Choroid plexus epithelial cell (primary cell): ENCODE results near the gene ARMH4.
A peak's percentile ranks its signal among the peaks of the same experiment; 100 is the strongest.

ENCODE experiments used
- DNase-seq: peaks from one replicate; pipeline ENCODE4 v3.0.0-alpha.2; 2010; ENCODE audit warnings: low read depth
- H3K4me3 ChIP-seq: 2 replicates; pipeline ENCODE4 v1.5.1; 2011; ENCODE audit warnings: low read depth, mild to moderate bottlenecking, control low read depth, low read length, moderate library complexity
- CTCF ChIP-seq: conservative IDR thresholded peaks from 2 replicates; pipeline ENCODE4 v1.5.1; 2011; ENCODE audit warnings: low read depth, mild to moderate bottlenecking, control low read depth, inconsistent platforms, low read length, moderate library complexity

ARMH4 gene

GRCh38 chr14:58085877-58086276 is 66.1 kb downstream of the ARMH4 start:
- H3K4me3 ChIP-seq = no peak overlapping the region
- no peak for DNase-seq
- no peak for TF ChIP-seq CTCF

- DNase-seq = peak; percentile 93
Observed at GRCh38 chr14:58082491-58083098, 69.4 kb downstream of the ARMH4 start.

GRCh38 chr14:58082011-58082410 is 70.0 kb downstream of the ARMH4 start:
- DNase-seq = peak; percentile 43
- no peak for TF ChIP-seq CTCF
- H3K4me3 ChIP-seq = no peak overlapping the region

More at GRCh38 chr14:58082491-58083098, 69.4 kb downstream of the ARMH4 start:
- H3K4me3 ChIP-seq = no peak overlapping the region
- TF ChIP-seq CTCF = no peak

GRCh38 chr14:58078471-58078870 is 73.5 kb downstream of the ARMH4 start:
- TF ChIP-seq CTCF = no peak
- no peak overlapping the region for H3K4me3 ChIP-seq
- peak; percentile 10 for DNase-seq

GRCh38 chr14:58078068-58078467 is 73.9 kb downstream of the ARMH4 start:
- no peak for TF ChIP-seq CTCF
- DNase-seq = peak; percentile 80
- H3K4me3 ChIP-seq = no peak overlapping the region

GRCh38 chr14:58077621-58078020 is 74.4 kb downstream of the ARMH4 start:
- peak; percentile 42 for DNase-seq
- no peak overlapping the region for H3K4me3 ChIP-seq
- no peak for TF ChIP-seq CTCF

- H3K4me3 ChIP-seq = no peak overlapping the region
- no peak for DNase-seq
- no peak for TF ChIP-seq CTCF
Observed at GRCh38 chr14:58073516-58073915, 78.5 kb downstream of the ARMH4 start.
